Activated CD4-positive, alpha-beta T cell treated with anti-CD3 and anti-CD28 coated beads, Interleukin-2, amount 10 ng/mL, durations not matched to agents 24 days and 14 days (primary cell): Measurements from ENCODE around the gene FSTL5. TPM values are rescaled to one million over a fixed set of nuclear protein-coding genes. Genes with fewer than 3 reads are reported as not detected.

ENCODE experiments used
- DNase-seq: peaks from one replicate; pipeline ENCODE4 v3.0.0; 2022
- H3K27ac Mint-ChIP-seq: one replicate; pipeline ENCODE4 v1.8.0; 2022; ENCODE audit warnings: mild to moderate bottlenecking, mixed read lengths
- H3K27me3 Mint-ChIP-seq: one replicate; pipeline ENCODE4 v1.8.0; 2022; ENCODE audit warnings: mixed read lengths
- H3K36me3 Mint-ChIP-seq: one replicate; pipeline ENCODE4 v1.8.0; 2022; ENCODE audit warnings: low read depth, mild to moderate bottlenecking, mixed read lengths
- H3K4me1 Mint-ChIP-seq: one replicate; pipeline ENCODE4 v1.8.0; 2021; ENCODE audit warnings: mixed read lengths
- H3K4me3 Mint-ChIP-seq: one replicate; pipeline ENCODE4 v1.8.0; 2022; ENCODE audit warnings: mild to moderate bottlenecking, moderate library complexity, mixed read lengths
- H3K9me3 Mint-ChIP-seq: one replicate; pipeline ENCODE4 v1.8.0; 2021; ENCODE audit warnings: mixed read lengths
- intact Hi-C: fragments of 100-400 bp; cut with micrococcal nuclease; formaldehyde crosslinking; loops from one replicate; pipeline ENCODE4 v1.15.1; 2023
- total RNA-seq: library from RNA; stranded (reverse); gene quantifications from 2 replicates; pipeline ENCODE4 v1.2.3, GENCODE V29; 2022

Gene FSTL5
- total RNA-seq, 1 donor from 2014 or later, result not detected

DNA sequence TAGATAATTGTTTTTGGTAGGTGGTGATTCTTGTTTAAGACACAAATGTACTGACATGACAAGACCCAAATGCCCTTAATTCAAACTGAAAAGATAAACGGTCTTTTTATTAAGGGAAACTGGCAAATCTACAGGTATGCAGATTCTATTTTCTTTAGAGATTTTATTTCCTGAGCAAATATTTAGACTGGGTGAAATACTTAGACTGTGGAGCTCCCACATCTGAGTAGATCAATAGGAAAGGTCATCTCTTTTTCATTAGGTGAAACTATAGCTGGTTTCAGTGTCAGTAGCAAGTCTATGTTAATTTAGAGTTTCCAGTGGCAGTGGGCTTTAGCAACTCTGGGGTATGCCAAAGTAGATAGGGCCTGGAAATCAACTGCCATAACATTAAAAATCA is 446.7 kb downstream of the FSTL5 start:
- no peak for DNase-seq
- H3K27ac Mint-ChIP-seq, result no peak overlapping the region
- no peaks in the 10 kb centered on the region for H3K4me1 Mint-ChIP-seq
- no peaks in the 10 kb centered on the region for H3K36me3 Mint-ChIP-seq
- no peaks in the 10 kb centered on the region for H3K9me3 Mint-ChIP-seq
- intact Hi-C loops, result no loop called here
- no peaks in the 10 kb centered on the region for H3K27me3 Mint-ChIP-seq
- no peak overlapping the region for H3K4me3 Mint-ChIP-seq

- DNase-seq, result no peak
- no peaks in the 10 kb centered on the region for H3K27me3 Mint-ChIP-seq
Measured at GRCh38 chr4:161714931-161715330, 448.9 kb downstream of the FSTL5 start.

GRCh38 chr4:161714022-161714751 is 449.6 kb downstream of the FSTL5 start:
- Mint-ChIP-seq H3K36me3 (no peaks in the 10 kb centered on the region), H3K27ac (no peak overlapping the region), H3K9me3 (no peaks in the 10 kb centered on the region), H3K27me3 (no peaks in the 10 kb centered on the region), H3K4me1 (no peaks in the 10 kb centered on the region), H3K4me3 (no peak overlapping the region)
- intact Hi-C loops, result no loop called here
- DNase-seq, result no peak

More at GRCh38 chr4:161714931-161715330, 448.9 kb downstream of the FSTL5 start:
- no peak overlapping the region for H3K27ac Mint-ChIP-seq
- H3K4me3 Mint-ChIP-seq, result no peak overlapping the region
- no peaks in the 10 kb centered on the region for H3K9me3 Mint-ChIP-seq
- H3K36me3 Mint-ChIP-seq, result no peaks in the 10 kb centered on the region
- intact Hi-C loops, result no loop called here
- no peaks in the 10 kb centered on the region for H3K4me1 Mint-ChIP-seq

- no peaks in the 10 kb centered on the region for H3K36me3 Mint-ChIP-seq
- no peak overlapping the region for H3K4me3 Mint-ChIP-seq
- H3K9me3 Mint-ChIP-seq, result no peaks in the 10 kb centered on the region
- DNase-seq, result no peak
- no peaks in the 10 kb centered on the region for H3K27me3 Mint-ChIP-seq
- H3K27ac Mint-ChIP-seq, result no peak overlapping the region
- H3K4me1 Mint-ChIP-seq, result no peaks in the 10 kb centered on the region
- intact Hi-C loops, result no loop called here
Measured at GRCh38 chr4:161704653-161705052, 459.1 kb downstream of the FSTL5 start.

- H3K9me3 Mint-ChIP-seq, result no peaks in the 10 kb centered on the region
- no peaks in the 10 kb centered on the region for H3K27me3 Mint-ChIP-seq
- H3K4me3 Mint-ChIP-seq, result no peak overlapping the region
- H3K4me1 Mint-ChIP-seq, result no peaks in the 10 kb centered on the region
- no peaks in the 10 kb centered on the region for H3K36me3 Mint-ChIP-seq
- intact Hi-C loops, result no loop called here
- DNase-seq, result no peak
- no peak overlapping the region for H3K27ac Mint-ChIP-seq
Measured at GRCh38 chr4:161704040-161704439, 459.8 kb downstream of the FSTL5 start.

DNA sequence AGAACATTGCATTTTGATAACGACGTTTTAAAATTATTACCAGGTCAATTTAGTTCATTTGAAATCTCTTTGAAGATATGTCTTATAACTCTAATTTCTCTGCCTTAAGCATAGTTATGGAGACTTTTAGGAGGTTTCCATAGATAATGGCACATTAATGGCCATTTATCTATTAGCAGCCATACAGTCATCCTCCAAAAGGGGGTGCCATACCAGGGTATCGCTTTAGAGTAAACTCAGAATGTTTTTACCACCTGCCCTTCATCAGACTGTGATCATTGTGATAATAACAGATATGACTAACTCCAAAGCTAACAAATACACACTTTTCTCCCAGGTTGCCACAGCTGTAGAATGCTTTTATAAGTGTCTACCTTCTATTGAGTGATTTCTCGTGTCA is 461.5 kb downstream of the FSTL5 start:
- H3K4me1 Mint-ChIP-seq, result no peaks in the 10 kb centered on the region
- no peaks in the 10 kb centered on the region for H3K9me3 Mint-ChIP-seq
- H3K27me3 Mint-ChIP-seq, result no peaks in the 10 kb centered on the region
- no peak overlapping the region for H3K4me3 Mint-ChIP-seq
- no peaks in the 10 kb centered on the region for H3K36me3 Mint-ChIP-seq
- intact Hi-C loops, result no loop called here
- no peak for DNase-seq
- no peak overlapping the region for H3K27ac Mint-ChIP-seq

DNA sequence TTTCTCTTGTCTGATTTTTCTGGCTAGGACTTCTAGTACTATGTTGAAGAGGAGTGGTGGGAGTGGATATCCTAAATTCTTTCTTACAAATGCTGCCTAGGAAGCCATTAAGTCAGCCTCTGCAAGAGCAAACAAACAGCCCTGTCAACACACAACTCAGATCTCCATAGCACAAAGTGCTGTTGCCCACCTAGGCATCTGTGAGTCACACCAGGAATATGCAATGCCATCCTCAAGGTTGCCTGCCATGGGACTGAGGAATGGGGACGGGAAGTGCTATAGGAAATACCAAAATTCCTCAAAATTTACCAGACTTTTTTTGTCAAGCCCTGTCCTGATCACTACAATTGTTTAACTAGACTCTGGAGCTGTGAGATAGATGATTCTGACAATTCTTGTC is 466.9 kb downstream of the FSTL5 start:
- H3K4me3 Mint-ChIP-seq, result no peak overlapping the region
- H3K36me3 Mint-ChIP-seq, result no peaks in the 10 kb centered on the region
- no peak overlapping the region for H3K27ac Mint-ChIP-seq
- intact Hi-C loops, result no loop called here
- no peaks in the 10 kb centered on the region for H3K9me3 Mint-ChIP-seq
- no peaks in the 10 kb centered on the region for H3K4me1 Mint-ChIP-seq
- DNase-seq, result no peak
- H3K27me3 Mint-ChIP-seq, result no peaks in the 10 kb centered on the region

DNA sequence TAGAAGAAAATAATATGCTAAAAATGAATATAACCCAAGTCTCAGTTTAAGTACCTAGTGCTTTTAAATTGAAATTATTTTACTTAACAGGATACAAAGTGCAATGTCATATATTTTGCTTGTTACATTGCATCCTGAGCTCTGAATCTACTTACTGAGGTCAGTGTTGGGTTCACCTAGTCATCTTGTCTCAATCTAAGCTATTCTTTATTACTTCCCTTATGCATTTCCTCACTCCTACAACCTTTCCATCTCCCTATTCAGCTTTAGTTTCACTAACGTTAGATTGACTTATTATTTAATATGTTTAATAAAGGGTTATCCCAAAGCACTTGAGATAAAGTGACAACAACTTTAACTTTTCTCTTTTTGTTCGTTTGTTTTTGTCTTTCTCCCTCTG is 483.7 kb downstream of the FSTL5 start:
- DNase-seq, result no peak
- no peaks in the 10 kb centered on the region for H3K36me3 Mint-ChIP-seq
- no peak overlapping the region for H3K27ac Mint-ChIP-seq
- H3K27me3 Mint-ChIP-seq, result no peaks in the 10 kb centered on the region
- intact Hi-C loops, result no loop called here
- H3K4me3 Mint-ChIP-seq, result no peak overlapping the region
- H3K4me1 Mint-ChIP-seq, result no peaks in the 10 kb centered on the region
- H3K9me3 Mint-ChIP-seq, result no peaks in the 10 kb centered on the region

- H3K36me3 Mint-ChIP-seq, result no peaks in the 10 kb centered on the region
- no peak for DNase-seq
- H3K27me3 Mint-ChIP-seq, result no peaks in the 10 kb centered on the region
- intact Hi-C loops, result no loop called here
- no peaks in the 10 kb centered on the region for H3K4me1 Mint-ChIP-seq
- H3K9me3 Mint-ChIP-seq, result no peaks in the 10 kb centered on the region
- no peak overlapping the region for H3K27ac Mint-ChIP-seq
- no peak overlapping the region for H3K4me3 Mint-ChIP-seq
Measured at GRCh38 chr4:161664740-161665139, 499.1 kb downstream of the FSTL5 start.

DNA sequence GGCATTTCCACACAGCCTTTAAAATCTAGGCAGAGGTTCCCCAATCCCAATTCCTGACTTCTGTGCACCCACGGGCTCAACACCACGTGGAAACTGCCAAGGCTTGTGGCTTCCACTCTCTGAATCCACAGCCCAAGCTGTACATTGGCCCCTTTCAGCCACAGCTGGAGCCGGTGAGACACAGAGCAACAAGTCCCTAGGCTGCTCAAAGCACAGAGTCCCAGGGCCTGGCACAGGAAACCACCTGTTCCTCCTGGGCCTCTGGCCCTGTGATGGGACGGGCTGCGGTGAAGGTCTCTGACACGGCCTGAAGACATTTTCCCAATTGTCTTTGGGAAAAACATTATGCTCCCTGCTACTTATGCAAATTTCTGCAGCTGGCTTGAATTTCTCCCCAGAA is 500.0 kb downstream of the FSTL5 start:
- DNase-seq, result no peak
- H3K36me3 Mint-ChIP-seq, result no peaks in the 10 kb centered on the region
- no peak overlapping the region for H3K4me3 Mint-ChIP-seq
- H3K27me3 Mint-ChIP-seq, result no peaks in the 10 kb centered on the region
- H3K27ac Mint-ChIP-seq, result no peak overlapping the region
- intact Hi-C loops, result no loop called here
- no peaks in the 10 kb centered on the region for H3K9me3 Mint-ChIP-seq
- H3K4me1 Mint-ChIP-seq, result no peaks in the 10 kb centered on the region

- DNase-seq, result no peak
- no peaks in the 10 kb centered on the region for H3K9me3 Mint-ChIP-seq
- intact Hi-C loops, result no loop called here
Measured at GRCh38 chr4:161658676-161659075, 505.1 kb downstream of the FSTL5 start.

DNA sequence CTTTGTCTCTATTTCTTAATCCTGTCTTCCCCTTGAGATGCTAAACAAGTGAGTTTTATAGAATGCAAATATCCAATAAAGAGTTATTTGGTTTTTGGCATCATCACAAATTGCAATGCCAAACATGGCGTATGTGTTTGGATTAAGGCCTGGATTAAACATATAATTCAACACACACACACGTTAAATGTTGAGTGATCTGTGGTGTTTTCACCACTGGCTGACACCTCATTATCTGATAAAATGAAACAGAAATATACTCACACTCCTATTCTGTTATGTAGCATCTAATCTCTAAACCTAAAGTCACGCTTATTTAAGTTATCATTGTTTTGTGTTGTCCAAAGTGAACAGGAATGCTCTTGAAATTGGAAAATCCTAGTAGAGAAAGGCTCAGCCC is 506.2 kb downstream of the FSTL5 start:
- H3K4me3 Mint-ChIP-seq, result no peak overlapping the region
- H3K27ac Mint-ChIP-seq, result no peak overlapping the region
- intact Hi-C loops, result no loop called here
- H3K36me3 Mint-ChIP-seq, result no peaks in the 10 kb centered on the region
- DNase-seq, result no peak
- no peaks in the 10 kb centered on the region for H3K27me3 Mint-ChIP-seq
- H3K4me1 Mint-ChIP-seq, result no peaks in the 10 kb centered on the region
- H3K9me3 Mint-ChIP-seq, result no peaks in the 10 kb centered on the region

More at GRCh38 chr4:161658676-161659075, 505.1 kb downstream of the FSTL5 start:
- H3K27ac Mint-ChIP-seq, result no peak overlapping the region
- H3K36me3 Mint-ChIP-seq, result no peaks in the 10 kb centered on the region
- no peak overlapping the region for H3K4me3 Mint-ChIP-seq
- no peaks in the 10 kb centered on the region for H3K27me3 Mint-ChIP-seq
- H3K4me1 Mint-ChIP-seq, result no peaks in the 10 kb centered on the region

GRCh38 chr4:161656594-161656993 is 507.2 kb downstream of the FSTL5 start:
- Mint-ChIP-seq H3K36me3 (no peaks in the 10 kb centered on the region), H3K27ac (no peak overlapping the region), H3K4me3 (no peak overlapping the region), H3K9me3 (no peaks in the 10 kb centered on the region), H3K27me3 (no peaks in the 10 kb centered on the region), H3K4me1 (no peaks in the 10 kb centered on the region)
- no peak for DNase-seq
- intact Hi-C loops, result no loop called here

- H3K4me3 Mint-ChIP-seq, result no peak overlapping the region
- H3K36me3 Mint-ChIP-seq, result no peaks in the 10 kb centered on the region
- no peak overlapping the region for H3K27ac Mint-ChIP-seq
- H3K27me3 Mint-ChIP-seq, result no peaks in the 10 kb centered on the region
- no peak for DNase-seq
- H3K4me1 Mint-ChIP-seq, result no peaks in the 10 kb centered on the region
- intact Hi-C loops, result no loop called here
- no peaks in the 10 kb centered on the region for H3K9me3 Mint-ChIP-seq
Measured at GRCh38 chr4:161655148-161655547, 508.7 kb downstream of the FSTL5 start.

GRCh38 chr4:161653697-161654096 is 510.1 kb downstream of the FSTL5 start:
- no peak for DNase-seq
- intact Hi-C loops, result no loop called here
- no peak overlapping the region for H3K4me3 Mint-ChIP-seq
- no peaks in the 10 kb centered on the region for H3K27me3 Mint-ChIP-seq
- H3K36me3 Mint-ChIP-seq, result no peaks in the 10 kb centered on the region
- H3K9me3 Mint-ChIP-seq, result peaks cover 3% of the 10 kb centered on the region
- no peak overlapping the region for H3K27ac Mint-ChIP-seq
- H3K4me1 Mint-ChIP-seq, result no peaks in the 10 kb centered on the region
